Measurements from ENCODE around the gene TCAIM.

Gene TCAIM

GRCh38 chr3:44442596-44443309 is 104.2 kb downstream of the TCAIM start:
- TF ChIP-seq RAD21 (IDR thresholded peaks at IDR 0.05; ENCODE audit: low read depth) = no peak

- TF ChIP-seq TEAD4 (IDR thresholded peaks at IDR 0.05) = no peak
- TF ChIP-seq CEBPB (IDR thresholded peaks at IDR 0.05) = no peak
- TF ChIP-seq RAD21 (IDR thresholded peaks at IDR 0.05; ENCODE audit: low read depth) = no peak
- TF ChIP-seq ZBTB7A (IDR thresholded peaks at IDR 0.05; ENCODE audit: low read depth) = no peak
- TF ChIP-seq TCF12 (IDR thresholded peaks at IDR 0.05; ENCODE audit: low read depth) = no peak
- no peak for TF ChIP-seq USF1 (IDR thresholded peaks at IDR 0.05)
- no peak for TF ChIP-seq EGR1 (IDR thresholded peaks at IDR 0.05)
- TF ChIP-seq CREB1 (IDR thresholded peaks at IDR 0.05; ENCODE audit: low read depth) = no peak
- TF ChIP-seq TAF1 (IDR thresholded peaks at IDR 0.05; ENCODE audit: low read depth) = no peak
- TF ChIP-seq FOXM1 (IDR thresholded peaks at IDR 0.05; ENCODE audit: borderline replicate concordance, low read depth) = no peak
- TF ChIP-seq EP300 (IDR thresholded peaks at IDR 0.05; ENCODE audit: borderline replicate concordance) = no peak
- no peak for TF ChIP-seq REST (IDR thresholded peaks at IDR 0.05; ENCODE audit: low read depth)
- TF ChIP-seq NFIC (IDR thresholded peaks at IDR 0.05) = no peak
- TF ChIP-seq YY1 (IDR thresholded peaks at IDR 0.05; ENCODE audit: low read depth) = no peak
Observed at GRCh38 chr3:44444437-44444836, 105.9 kb downstream of the TCAIM start.

- TF ChIP-seq CEBPB (IDR thresholded peaks at IDR 0.05) = no peak
- no peak for TF ChIP-seq USF1 (IDR thresholded peaks at IDR 0.05)
- no peak for TF ChIP-seq EP300 (IDR thresholded peaks at IDR 0.05; ENCODE audit: borderline replicate concordance)
- no peak for TF ChIP-seq RAD21 (IDR thresholded peaks at IDR 0.05; ENCODE audit: low read depth)
- no peak for TF ChIP-seq NFIC (IDR thresholded peaks at IDR 0.05)
- TF ChIP-seq CREB1 (IDR thresholded peaks at IDR 0.05; ENCODE audit: low read depth) = no peak
- TF ChIP-seq TCF12 (IDR thresholded peaks at IDR 0.05; ENCODE audit: low read depth) = no peak
Observed at GRCh38 chr3:44444896-44445691, 106.5 kb downstream of the TCAIM start.

GRCh38 chr3:44445786-44446185 is 107.2 kb downstream of the TCAIM start:
- TF ChIP-seq YY1 (IDR thresholded peaks at IDR 0.05; ENCODE audit: low read depth) (no peak), EGR1 (IDR thresholded peaks at IDR 0.05) (no peak), USF1 (IDR thresholded peaks at IDR 0.05) (no peak), NFIC (IDR thresholded peaks at IDR 0.05) (no peak), MAX (IDR thresholded peaks at IDR 0.05) (no peak), CEBPB (IDR thresholded peaks at IDR 0.05) (no peak), RAD21 (IDR thresholded peaks at IDR 0.05; ENCODE audit: low read depth) (no peak), TCF12 (IDR thresholded peaks at IDR 0.05; ENCODE audit: low read depth) (no peak), EP300 (IDR thresholded peaks at IDR 0.05; ENCODE audit: borderline replicate concordance) (no peak), FOXM1 (IDR thresholded peaks at IDR 0.05; ENCODE audit: borderline replicate concordance, low read depth) (no peak), CREB1 (IDR thresholded peaks at IDR 0.05; ENCODE audit: low read depth) (no peak), ZBTB7A (IDR thresholded peaks at IDR 0.05; ENCODE audit: low read depth) (no peak), REST (IDR thresholded peaks at IDR 0.05; ENCODE audit: low read depth) (no peak), TEAD4 (IDR thresholded peaks at IDR 0.05) (no peak), TAF1 (IDR thresholded peaks at IDR 0.05; ENCODE audit: low read depth) (no peak)

GRCh38 chr3:44446929-44447328 is 108.4 kb downstream of the TCAIM start:
- TF ChIP-seq EGR1 (IDR thresholded peaks at IDR 0.05) (no peak), NFIC (IDR thresholded peaks at IDR 0.05) (no peak), USF1 (IDR thresholded peaks at IDR 0.05) (no peak), CREB1 (IDR thresholded peaks at IDR 0.05; ENCODE audit: low read depth) (no peak), CEBPB (IDR thresholded peaks at IDR 0.05) (no peak), YY1 (IDR thresholded peaks at IDR 0.05; ENCODE audit: low read depth) (no peak), MAX (IDR thresholded peaks at IDR 0.05) (no peak), ZBTB7A (IDR thresholded peaks at IDR 0.05; ENCODE audit: low read depth) (no peak), TEAD4 (IDR thresholded peaks at IDR 0.05) (no peak)
